A549 treated with Hydrocortisone at 1 μM for 4 hours (cell line): Measurements from ENCODE around the gene SLC38A5. TPM values are rescaled to one million over a fixed set of nuclear protein-coding genes. Genes with fewer than 3 reads are reported as not detected.

ENCODE experiments used
- total RNA-seq: library from RNA; stranded (reverse); fragments of 200-300 nt; extraction: Qiagen RNA extraction; gene quantifications from 5 replicates; pipeline ENCODE4 v1.2.3, GENCODE V29; 2022

The SLC38A5 gene
- 0.18 to 0.38 TPM (median 0.26 TPM) in 5 replicates for total RNA-seq

DNA sequence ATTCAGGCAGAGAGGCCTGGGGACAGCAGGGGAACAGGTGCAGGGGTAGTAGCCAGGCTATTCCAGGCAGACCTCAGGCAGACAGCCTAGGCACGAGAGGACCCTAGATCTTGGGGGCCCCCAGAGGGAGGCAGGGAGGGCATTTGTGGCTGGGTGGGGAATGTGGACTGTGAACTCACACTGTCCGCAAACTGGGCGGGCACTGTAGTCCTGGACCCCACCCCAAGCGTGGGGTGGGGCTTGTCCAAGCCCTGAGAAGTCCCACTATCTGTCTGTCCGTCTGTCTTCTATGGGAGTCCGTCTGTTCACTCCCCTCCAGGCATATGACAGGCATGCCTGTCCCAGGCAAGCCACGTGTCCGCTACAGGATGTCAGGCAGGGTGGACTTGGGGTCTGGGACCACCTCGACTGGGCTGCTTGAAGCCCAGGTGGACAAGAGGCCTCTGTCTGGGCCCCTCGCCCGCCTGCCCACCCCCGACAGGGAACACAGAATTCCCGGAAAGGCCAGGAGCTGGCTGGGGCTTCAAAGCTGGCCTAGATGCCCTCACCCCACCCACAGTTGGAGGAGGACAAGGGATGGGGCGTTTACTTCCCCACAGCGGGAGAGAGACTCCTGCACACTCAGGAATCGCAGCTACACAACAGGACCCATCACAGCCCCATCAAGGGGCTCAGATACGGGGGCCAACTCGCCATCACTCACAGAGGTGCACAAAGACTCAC, at the start of gene SLC38A5:
Gene SLC38A5, minus strand, starts transcription at position 151 of the 723 bp plus-strand sequence. CDS start 2,336 bp downstream, outside the sequence.

DNA sequence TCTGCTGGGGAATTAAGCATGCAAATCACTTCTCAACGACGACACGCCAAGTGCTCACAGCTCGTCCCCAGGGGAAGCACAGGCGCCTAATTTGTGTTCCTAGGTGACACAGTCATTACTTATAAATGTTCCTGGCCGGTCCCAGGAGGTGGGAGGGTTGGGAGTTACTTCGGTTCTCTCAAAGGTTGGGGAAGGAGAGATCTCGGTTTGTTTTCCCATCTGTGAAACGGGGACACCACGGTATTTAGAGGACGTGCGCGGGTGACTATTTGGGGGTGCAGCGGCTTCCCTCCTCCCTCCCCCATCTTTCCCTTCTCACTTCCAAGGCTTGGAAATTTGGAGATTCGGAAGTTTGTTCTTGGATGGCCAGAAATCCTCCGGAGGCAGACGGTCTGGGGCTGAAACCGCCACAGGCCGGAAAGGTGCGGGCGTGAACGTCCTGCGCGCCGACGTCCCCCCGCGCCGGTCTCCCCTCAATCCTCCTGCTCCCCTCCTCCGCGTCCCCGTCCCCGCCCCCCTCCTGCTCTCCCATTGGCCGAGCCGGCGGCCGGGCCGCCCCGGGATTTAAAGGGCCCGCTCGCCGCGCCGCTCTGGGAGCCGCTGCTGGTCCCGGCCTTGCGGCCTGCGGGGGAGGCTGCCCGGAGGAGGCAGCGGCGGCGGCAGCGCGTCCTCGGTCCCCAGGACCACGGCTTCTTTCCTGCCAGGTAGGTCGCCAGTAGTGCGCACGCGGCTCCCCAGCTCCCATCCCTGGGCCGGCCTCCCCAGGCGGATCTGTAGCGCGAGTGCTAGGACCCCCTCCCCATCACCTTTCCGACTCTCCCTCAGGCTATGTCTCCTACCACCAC, 38.6 kb upstream of the SLC38A5 start, which contains the start of gene PORCN:
Gene PORCN, plus strand, starts transcription at position 593 of the 845 bp plus-strand sequence. CDS start 829 bp downstream, outside the sequence.

DNA sequence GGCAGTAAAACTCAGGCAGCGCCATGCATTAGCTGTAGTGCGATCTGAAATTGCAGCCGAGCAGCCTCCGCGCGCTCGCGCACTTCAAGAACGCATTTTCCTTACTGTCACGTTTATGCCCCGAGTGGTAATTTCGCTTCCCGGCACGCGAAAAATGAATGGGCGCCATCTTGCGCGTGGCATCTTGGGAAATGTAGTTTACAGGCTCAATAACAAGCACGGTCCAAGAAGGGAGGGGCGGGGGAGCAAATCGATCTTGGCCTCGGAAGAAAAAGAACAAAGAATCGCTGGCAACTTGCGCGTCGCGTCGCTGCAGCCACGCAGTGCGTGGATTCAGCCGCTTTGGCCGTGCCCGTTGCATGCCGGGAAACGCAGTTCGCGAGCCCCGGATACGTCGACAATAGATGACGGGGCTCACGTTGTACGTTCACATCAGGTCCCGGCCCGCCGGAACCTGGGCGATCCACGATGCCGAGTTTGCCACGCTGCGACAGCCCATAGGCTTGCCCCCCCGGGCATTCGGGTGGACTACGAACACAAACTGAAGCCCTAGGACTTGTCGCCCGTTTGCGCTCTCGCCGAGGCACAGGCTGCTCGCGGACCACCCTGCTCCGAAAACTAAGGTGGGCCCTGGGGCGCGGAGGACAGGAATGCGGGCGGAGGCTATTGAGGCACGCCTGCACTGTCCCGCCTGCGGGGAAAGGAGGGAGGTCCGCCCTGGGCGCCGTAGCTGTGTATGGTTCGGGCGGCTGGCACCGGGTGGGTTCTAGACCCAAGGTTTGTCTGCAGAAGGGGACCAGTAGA, 5.9 kb upstream of the SLC38A5 start, which contains the start of gene FTSJ1:
Gene FTSJ1, plus strand, starts transcription at position 426 of the 804 bp plus-strand sequence. CDS start 1,849 bp downstream, outside the sequence.

DNA sequence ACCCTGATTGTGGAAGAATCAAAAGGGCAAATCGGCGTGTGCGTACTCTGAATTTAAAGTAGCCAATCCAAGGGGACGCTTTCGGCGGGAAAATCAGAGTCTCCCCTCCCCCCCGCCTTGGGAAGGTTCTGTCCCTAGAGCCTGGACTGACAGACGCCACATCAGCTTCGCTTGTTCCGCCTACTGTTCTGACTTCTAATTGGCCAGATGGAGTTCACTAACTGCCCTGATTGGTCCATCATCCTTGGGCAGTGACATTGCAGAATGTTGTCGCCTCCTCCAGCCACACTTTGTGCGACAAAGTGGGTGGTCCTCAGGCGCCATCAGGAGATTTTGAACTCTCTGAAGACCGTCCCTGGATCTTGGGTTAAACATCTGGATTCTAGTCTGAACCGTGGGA, 58.2 kb downstream of the SLC38A5 start, which contains the start of gene SSX4B:
Gene SSX4B, minus strand, starts transcription at position 101 of the 400 bp plus-strand sequence. CDS start 588 bp downstream, outside the sequence.

Other genes with a start within 250 kb of the SLC38A5 start
- not detected in 5 replicates for gene SSX1, start 214.9 kb downstream of the SLC38A5 start, total RNA-seq
- not detected in 5 replicates for gene SSX3, start 113.6 kb downstream of the SLC38A5 start, total RNA-seq
- gene SSX4, start 86.7 kb downstream of the SLC38A5 start, total RNA-seq: not detected in 5 replicates
- gene SSX4B, start 58.3 kb downstream of the SLC38A5 start, total RNA-seq: not detected in 5 replicates
- gene FTSJ1, start 5.9 kb upstream of the SLC38A5 start, total RNA-seq: 68.5 to 73.8 TPM (median 70.9 TPM) in 5 replicates
- 15.4 to 17.4 TPM (median 16.0 TPM) in 5 replicates for gene PORCN, start 38.7 kb upstream of the SLC38A5 start, total RNA-seq
- gene EBP, start 51.5 kb upstream of the SLC38A5 start, total RNA-seq: 138 to 157 TPM (median 148 TPM) in 5 replicates
- 10.0 to 16.4 TPM (median 12.6 TPM) in 5 replicates for gene TBC1D25, start 69.5 kb upstream of the SLC38A5 start, total RNA-seq
- gene RBM3, start 104.2 kb upstream of the SLC38A5 start, total RNA-seq: 345 to 656 TPM (median 367 TPM) in 5 replicates
- gene WDR13, start 127.2 kb upstream of the SLC38A5 start, total RNA-seq: 58.8 to 99.9 TPM (median 84.2 TPM) in 5 replicates
- 0.20 to 0.61 TPM (median 0.28 TPM) in 5 replicates for gene WAS, start 213.5 kb upstream of the SLC38A5 start, total RNA-seq
- gene SUV39H1, start 226.5 kb upstream of the SLC38A5 start, total RNA-seq: 21.9 to 24.0 TPM (median 22.9 TPM) in 5 replicates